ENCODE data around the gene MAPKAPK3.
A peak's percentile ranks its signal among the peaks of the same experiment; 100 is the strongest.

MAPKAPK3 gene

GRCh38 chr3:50627407-50628051 is 10.6 kb downstream of the MAPKAPK3 start:
- DNase-seq (ENCODE audit: low read depth) = no peak

- DNase-seq (ENCODE audit: low read depth) = no peak
Measured at GRCh38 chr3:50628601-50629000, 11.7 kb downstream of the MAPKAPK3 start.

GRCh38 chr3:50630394-50630793 is 13.4 kb downstream of the MAPKAPK3 start:
- DNase-seq (ENCODE audit: low read depth) = no peak

GRCh38 chr3:50630877-50631276 is 13.9 kb downstream of the MAPKAPK3 start:
- DNase-seq (ENCODE audit: low read depth) = no peak

GRCh38 chr3:50632450-50632849 is 15.5 kb downstream of the MAPKAPK3 start:
- no peak for DNase-seq (ENCODE audit: low read depth)

- no peak for DNase-seq (ENCODE audit: low read depth)
Measured at GRCh38 chr3:50633230-50633790, 16.4 kb downstream of the MAPKAPK3 start.

- no peak for DNase-seq (ENCODE audit: low read depth)
Measured at GRCh38 chr3:50635066-50635465, 18.1 kb downstream of the MAPKAPK3 start.

GRCh38 chr3:50637011-50637410 is 20.1 kb downstream of the MAPKAPK3 start:
- DNase-seq (ENCODE audit: low read depth) = no peak

GRCh38 chr3:50637945-50638344 is 21.0 kb downstream of the MAPKAPK3 start:
- DNase-seq (ENCODE audit: low read depth) = no peak

- DNase-seq (ENCODE audit: low read depth) = no peak
Measured at GRCh38 chr3:50639055-50639494, 22.1 kb downstream of the MAPKAPK3 start.

GRCh38 chr3:50642382-50642781 is 25.4 kb downstream of the MAPKAPK3 start:
- DNase-seq (ENCODE audit: low read depth) = no peak

- no peak for DNase-seq (ENCODE audit: low read depth)
Measured at GRCh38 chr3:50644561-50644960, 27.6 kb downstream of the MAPKAPK3 start.

- no peak for DNase-seq (ENCODE audit: low read depth)
Measured at GRCh38 chr3:50645378-50645777, 28.4 kb downstream of the MAPKAPK3 start.

GRCh38 chr3:50648313-50648712 is 31.4 kb downstream of the MAPKAPK3 start:
- DNase-seq (ENCODE audit: low read depth) = no peak

- DNase-seq (ENCODE audit: low read depth) = no peak
Measured at GRCh38 chr3:50648944-50649343, 32.0 kb downstream of the MAPKAPK3 start.

GRCh38 chr3:50649451-50649931 is 32.5 kb downstream of the MAPKAPK3 start:
- no peak for DNase-seq (ENCODE audit: low read depth)

GRCh38 chr3:50650018-50650417 is 33.1 kb downstream of the MAPKAPK3 start:
- DNase-seq (ENCODE audit: low read depth) = no peak

GRCh38 chr3:50651445-50651844 is 34.5 kb downstream of the MAPKAPK3 start:
- DNase-seq (ENCODE audit: low read depth) = no peak

- no peak for DNase-seq (ENCODE audit: low read depth)
Measured at GRCh38 chr3:50651920-50652529, 35.1 kb downstream of the MAPKAPK3 start.

GRCh38 chr3:50652709-50653108 is 35.8 kb downstream of the MAPKAPK3 start:
- peak; percentile 25 for DNase-seq (ENCODE audit: low read depth)

GRCh38 chr3:50653937-50654595 is 37.1 kb downstream of the MAPKAPK3 start:
- DNase-seq (ENCODE audit: low read depth) = no peak

GRCh38 chr3:50655009-50655830 is 38.3 kb downstream of the MAPKAPK3 start:
- no peak for DNase-seq (ENCODE audit: low read depth)

Measured in activated gamma-delta T cell treated with anti-CD3 and anti-CD28 coated beads, Interleukin-2, amount 50 U/mL, for 16 hours (primary cell).